Fibroblast of gingiva (primary cell): Measurements from ENCODE around the gene MT1H.
"Not testable (repeated sequence)": the region's sequence is repeated elsewhere in the genome, so short reads cannot be mapped to it uniquely, and the experiment has no call there.

Source experiments
- DNase-seq: peaks from one replicate; pipeline ENCODE4 v3.0.0-alpha.2; 2011; ENCODE audit warnings: low read depth

The MT1H gene

DNA sequence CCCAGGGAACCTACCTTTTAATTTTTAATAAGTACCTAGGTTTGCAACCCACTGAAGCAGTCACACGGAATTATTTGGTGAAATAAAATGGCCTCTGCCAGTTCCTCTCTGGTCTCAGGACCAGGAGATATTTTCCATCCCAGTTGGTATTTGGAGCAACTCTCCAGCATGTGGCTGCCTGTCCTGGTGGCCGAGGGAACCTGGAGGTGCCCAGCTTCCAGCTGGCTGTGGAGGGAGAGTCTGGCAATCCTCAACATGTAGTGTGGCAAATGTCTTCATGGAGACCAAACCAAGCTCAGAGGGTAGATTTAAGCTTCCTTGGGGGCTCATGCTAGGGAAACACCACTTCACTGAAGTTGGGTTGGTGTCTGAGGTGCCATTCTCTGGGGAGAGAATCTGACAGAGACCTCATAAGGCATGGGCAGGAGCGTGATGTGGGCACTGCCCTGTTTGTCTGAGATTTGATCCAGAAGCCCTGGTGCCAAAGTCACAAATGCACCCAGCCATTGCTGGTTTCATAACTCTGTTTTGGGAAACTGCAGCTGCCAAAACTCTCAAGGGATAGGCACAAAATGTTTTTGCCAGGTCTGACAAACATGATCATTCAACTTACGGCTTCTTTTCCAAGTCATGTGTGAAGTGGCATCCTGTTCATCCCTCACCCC lies 15.4 kb downstream of the MT1H start:
- peak; percentile 36 for DNase-seq

DNA sequence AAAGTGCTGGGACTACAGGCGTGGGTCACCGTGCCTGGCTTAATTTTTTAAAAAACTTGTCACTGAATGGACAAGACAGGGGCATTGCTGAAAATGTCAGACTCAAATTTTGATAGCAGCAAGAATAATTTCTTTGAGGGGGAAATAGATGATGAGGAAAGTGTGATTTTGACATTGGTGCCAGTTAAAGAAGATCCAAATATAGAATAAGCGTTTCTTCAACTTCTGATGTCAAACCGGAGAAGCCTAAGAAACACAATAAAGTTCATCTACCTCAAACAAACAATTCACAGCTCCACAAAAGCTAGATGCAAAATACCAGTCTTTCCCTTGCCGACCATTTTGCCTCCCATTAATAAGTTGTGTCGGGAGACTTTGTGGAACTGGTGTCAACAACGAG lies 17.1 kb downstream of the MT1H start:
- DNase-seq = no peak

DNA sequence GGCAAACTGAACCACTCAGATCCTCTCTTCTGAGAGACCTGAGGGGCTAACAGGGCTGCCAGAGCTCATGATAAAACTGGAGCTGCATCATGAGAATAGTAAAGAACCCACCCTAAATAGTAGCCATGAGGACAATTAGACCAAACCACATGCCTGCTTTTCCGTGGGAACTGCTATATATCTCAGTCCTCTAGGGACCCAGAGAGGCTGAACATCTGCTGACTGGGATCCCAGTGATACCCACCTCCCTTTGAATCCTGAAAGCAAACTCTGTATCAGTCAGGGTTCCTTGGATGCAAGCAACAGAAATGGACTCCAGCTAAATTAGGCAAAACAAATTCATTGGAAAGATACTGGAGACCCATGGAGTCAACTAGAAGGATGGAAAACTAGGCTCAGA lies 19.1 kb downstream of the MT1H start:
- DNase-seq = no peak

DNA sequence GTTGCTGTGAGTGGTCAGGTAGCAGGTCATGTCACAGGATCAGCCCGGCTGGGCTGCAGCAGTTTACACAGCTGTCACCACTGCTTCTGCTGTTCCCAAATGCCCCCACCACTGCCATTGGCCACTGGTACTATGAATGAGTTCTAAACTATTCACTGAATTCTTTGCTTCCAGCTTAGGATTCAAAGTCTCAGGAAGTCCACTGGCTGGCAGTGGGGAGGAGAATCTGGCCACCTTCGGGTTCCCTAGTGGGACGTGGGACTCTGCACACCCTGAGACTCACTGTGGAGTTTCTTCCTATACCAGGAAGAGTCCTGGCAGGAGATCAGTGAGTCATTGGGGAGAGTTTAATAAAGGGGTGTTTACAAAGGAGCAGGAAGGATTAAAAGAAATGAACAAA lies 19.6 kb downstream of the MT1H start:
- no peak for DNase-seq

DNA sequence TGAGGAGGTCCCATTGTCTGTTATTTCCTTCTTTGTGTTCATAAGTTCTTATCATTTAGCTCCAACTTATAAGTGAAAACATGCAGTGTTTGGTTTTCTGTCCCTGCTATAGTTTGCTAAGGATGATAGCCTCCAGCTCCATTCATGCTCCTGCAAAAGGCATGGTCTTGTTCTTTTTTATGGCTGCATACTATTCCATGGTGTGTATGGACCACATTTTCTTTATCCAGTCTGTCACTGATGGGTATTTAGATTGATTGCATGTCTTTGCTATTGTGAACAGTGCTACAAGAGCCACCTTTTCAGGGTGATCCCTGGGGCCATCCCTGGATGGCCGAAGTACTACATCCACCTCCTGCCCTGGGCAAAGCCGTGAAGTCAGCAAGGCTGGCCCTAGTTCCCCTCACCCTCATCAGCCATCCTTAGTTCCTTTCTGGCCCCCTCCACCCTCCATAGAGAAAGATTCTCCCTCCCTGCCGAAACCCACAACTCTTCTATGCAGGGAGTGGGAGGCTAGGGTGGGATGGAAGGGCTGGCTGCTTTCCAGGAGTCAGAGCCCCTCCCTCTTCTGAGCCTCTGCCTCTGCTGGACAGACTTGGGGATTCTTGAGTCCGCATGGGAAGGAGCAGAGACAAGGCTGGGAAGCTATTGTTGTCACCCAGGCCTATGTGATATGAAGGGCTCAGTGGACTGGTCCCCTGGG lies 21.0 kb downstream of the MT1H start:
- no peak for DNase-seq

DNA sequence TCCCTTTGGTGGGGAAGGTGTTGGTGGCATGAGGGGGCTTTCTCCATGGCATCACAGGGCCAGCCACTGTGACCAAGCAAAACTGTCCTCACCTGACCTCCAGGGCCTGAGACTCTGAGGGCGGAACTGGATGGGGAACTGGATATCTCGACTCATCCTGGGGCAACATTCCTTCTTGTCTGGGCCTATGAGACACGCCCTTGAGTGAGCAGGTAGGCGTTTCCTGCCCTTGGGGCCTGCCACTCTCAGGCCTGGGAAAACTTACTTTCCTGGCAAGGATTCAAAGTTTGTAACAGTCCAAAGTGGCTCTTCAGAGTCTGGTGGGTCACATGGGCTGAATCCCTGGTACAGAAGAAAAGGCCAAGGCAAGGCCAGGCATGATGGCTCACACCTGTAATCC lies 22.3 kb downstream of the MT1H start:
- DNase-seq = no peak

DNA sequence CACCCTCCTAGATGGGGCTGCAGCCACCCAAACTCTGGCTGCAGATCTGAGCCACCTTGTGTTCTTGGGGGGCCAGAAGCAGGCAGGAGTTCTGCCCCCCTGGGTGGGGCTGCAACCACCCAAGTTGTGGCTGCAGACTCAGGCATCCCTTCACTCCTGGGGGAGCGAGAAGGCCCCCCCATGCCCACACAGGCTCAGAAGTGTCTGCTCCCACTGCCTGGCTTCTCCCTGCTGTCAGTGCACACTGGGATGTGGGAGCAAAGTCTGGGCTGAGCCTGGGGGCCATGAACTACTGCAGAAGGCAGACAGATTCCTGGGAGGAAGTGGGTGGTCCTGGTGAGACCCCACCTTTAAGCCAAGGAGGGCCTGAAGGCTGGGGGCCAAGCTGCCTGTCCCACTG lies 25.6 kb downstream of the MT1H start:
- no peak for DNase-seq

DNA sequence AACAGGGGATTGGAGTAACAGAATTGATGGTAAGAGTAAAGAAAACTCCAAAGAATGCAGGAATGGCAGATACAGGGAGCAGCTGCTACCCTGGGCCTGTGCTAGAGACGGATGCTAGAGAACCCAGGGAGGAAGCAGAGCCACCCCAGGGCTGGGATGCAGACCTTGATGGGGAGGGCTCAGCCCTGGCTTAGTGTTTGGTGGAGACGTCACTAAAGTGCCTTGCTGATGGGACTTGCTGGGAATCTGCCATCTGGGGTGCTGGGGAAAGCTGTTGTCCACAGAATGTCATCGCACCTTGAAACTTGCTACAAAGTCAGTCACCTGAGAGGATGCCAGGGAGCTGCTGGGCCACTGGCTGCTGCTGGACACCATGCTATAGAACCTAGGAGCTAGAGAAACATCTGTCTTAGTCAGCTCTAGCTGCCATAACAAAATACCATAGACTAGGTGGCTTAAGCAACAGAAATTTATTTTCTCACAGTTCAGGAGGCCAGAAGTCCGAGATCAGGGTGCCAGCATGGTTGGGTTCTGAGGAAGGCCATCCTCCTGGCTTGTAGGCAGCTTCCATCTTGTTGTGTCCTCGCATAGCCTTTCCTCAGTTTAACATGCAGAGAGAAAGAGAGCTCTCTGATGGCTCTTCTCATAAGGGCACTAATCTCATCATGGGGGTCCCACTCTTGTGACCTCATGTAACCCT lies 28.0 kb downstream of the MT1H start:
- DNase-seq = no peak

DNA sequence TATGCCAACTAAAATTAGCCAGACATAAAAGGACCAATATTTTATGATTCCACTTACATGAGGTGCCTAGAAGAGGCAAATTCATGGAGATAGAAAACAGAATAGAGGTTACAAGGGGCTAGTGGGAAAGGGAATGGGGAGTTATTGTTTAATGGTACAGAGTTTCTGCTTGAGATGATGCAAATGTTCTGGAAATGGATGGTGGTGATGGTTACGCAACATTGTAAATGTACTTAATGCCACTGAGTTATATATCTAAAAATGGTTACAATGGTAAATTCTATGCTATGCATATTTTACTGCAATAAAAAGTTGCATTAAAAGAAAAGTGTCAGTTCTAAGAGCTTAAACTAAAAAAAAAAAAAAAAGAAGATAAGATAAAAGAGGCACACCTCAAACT lies 30.6 kb downstream of the MT1H start:
- peak; percentile 36 for DNase-seq

DNA sequence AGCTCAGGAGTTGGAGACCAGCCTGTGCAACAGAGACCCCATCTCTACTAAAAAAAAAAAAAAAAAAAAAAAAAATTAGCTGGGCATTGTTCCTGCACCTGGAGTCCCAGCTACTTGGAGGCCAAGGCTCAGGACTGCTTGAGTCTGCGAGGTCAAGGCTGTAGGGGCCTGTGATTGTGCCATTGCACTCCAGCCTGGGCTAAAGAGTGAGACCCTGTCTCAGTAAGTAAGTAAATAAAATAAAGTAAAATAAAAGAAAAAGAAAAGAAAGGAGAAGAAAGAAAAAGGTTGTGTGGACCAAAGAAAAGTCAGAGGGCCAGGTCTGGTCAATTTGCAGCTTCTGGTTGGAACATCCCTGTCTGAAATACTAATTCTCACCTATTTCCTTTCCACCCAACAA lies 31.0 kb downstream of the MT1H start:
- no peak for DNase-seq

DNA sequence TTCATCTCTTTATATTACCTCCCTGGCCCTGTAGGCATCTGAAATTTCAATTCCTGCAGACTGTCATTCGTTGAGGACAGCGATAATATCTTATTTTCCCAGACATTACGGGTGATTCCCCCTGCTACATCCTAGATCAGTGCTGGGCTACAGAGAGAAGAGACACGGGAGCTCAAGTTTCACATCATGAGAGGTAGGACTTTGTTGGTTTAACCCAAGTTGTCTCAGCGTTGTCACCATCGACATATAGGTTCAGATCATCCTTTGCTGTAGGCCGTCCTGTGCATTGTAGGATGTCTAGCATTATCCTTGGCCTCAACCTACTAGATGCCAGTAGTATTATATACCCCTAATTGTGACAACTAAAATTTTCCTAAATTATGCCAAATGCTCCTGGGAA lies 31.9 kb downstream of the MT1H start:
- DNase-seq = no peak

DNA sequence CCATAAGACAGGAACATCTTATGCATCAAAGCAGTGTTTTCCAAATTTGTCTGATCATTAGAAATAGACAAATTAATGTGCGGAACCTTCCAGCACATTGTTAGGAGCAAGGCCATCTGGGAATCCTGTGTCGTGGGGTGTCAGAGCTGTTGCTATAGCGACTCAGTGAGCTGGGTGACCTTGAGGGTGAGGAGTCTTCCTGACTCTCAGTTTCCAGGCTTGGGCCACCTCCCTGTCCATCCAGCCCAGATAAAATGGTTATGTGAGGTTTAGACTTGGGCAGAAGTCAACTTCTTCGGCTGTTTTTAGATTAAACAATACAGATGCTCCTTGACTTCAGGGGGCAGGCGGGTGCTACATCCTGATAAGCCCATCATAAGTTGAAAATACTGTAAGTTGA lies 33.2 kb downstream of the MT1H start:
- DNase-seq = no peak

DNA sequence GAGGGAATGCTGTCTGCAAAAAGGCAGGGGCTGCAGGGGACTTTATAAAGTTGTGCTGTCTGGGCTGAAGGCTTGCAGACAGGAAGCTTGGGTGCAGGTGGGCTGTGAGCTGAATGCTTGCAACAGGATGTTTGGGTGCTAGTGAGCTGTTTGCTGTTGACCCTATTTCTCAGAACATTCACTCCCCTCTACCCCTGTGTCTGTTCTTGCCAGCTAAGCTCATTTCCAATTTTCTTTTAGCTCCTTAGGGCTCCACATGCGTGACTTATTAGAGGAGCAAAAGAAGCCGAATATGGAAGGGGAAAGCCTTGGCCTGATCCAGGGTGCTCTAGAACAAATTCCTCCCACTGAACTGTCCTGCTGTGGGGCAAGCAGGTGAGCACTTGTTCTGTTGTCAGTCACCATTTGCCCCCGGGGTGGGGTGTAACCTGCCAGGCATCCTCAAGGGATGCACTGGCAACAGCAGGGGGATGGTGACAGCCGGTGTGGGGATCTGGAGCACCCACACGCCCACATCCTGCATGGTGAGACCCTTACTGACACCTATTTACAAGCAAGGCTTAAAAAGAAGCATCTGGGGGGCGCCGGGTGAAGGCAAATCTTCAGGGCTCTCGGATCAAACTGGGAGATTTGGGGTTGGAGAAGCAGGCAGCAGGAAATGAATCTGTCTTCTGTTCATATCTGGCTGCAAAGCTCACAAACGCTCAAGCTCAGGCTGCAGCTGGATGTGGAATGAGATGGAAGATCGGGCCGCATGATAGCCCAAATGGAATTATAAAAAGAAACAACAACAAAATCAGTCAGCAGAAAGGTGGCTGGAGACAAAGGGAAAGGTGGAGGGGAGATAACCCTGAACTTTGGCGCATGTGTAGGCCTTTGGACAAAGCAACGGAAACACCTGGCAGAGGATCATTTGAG lies 39.2 kb downstream of the MT1H start:
- DNase-seq = no peak

DNA sequence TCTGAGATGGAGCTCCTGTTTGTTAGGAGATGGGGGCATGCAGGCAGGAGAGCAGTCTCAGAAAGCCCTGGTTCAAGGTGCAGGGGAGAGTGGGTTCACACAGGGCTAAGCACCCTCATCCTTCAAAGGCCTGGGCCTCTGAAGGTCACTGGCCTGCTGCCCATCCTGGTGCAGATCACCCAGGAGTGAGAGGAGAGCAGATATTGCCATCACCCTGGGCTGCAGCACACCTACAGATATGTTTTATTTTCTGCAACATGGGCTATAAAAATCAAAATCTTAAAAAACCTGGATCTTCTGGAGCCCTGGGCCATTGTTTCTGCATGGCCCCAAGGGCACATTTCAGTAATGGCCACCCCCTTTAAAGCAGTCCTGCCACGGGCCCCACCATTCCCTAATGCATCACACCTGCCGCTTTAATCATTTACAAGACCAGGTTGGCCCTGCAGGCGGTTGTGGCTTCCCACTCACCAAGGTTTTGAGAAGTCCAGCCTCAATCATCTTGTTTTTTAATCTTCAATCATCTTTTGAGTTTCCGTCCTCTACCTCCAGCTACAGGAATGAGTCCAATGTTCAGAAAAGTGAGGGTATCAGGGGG lies 39.9 kb downstream of the MT1H start:
- DNase-seq = no peak

DNA sequence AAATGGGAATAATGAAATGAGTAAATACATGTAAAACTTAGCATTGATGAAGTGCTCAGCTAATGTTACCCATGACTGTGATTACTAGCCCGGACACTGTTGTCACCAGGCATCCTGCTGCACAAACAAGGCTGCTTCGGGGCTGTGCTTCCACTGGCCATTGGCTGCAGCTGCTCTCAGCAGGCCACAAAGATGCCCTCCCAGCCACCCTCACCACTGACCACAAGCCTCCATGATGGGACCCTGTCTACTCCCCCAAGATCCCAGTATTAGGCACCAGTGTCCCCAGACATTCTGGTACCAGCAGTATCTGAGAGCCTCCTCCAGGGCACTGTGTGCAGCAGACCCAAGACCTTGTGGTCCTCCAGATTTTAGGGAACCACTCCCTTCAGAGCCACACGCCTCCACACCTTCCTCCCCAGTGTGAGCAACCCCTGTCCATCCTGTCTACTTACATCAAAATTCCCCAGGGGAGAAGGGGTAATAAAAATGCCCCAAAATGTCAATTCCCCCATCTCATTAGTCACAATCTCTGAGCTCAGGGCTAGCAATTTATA lies 40.6 kb downstream of the MT1H start:
- no peak for DNase-seq

DNA sequence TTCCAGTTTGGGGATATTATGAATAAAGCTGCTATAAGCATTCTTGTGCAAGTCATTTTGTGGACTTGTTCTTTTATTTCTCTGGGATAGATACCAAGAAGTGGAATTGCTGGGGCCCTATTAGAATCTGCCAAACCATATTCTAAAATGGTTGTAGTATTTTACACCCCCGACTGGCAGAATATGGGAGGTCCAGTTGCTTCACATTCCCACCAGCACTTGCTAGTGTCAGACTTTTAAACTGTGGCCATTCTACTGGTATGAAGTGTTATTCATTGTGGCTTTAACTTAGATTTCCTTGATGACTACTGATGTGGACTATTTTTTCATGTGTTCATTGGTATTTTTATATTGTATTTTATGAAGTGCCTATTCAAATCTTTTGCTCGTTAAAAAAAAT lies 42.2 kb downstream of the MT1H start:
- DNase-seq = no peak

DNA sequence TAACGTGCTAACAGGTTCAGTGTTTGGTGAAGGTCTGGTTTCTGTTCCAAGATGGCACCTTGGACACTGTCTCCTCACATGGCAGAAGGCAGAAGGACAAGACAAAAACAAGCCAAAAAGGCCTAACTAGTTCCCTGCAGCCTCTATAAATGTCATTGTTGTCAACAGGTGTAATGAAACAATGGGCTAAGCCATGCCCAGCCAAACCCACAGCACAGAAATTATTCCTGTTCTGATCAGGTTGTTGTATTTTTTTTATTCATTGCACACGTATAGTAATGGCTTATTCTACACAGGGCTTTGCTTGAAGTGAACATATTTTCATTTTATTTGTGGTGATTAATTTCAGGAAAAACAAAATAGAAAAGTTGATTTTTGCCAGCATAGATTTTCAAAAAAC lies 44.2 kb downstream of the MT1H start:
- no peak for DNase-seq

DNA sequence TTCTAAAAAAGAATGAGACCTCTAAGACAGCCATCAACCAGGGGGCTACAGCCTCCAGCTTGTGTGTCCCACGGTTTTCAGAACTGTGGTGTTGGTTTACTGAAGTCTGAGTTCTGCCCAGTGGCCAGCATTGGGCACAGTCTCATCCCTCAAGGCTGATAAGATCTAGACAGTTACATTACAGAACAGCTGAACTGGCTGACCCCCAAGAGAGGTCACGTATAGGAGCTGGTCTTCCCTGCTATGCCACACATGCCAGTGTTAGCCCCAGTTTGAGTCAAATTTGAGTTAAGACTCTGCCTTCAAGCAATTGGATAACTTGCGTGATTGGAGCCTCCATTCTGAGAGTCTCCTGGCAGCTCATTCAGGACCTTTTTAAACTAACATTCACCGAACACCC lies 45.5 kb downstream of the MT1H start:
- DNase-seq = no peak

DNA sequence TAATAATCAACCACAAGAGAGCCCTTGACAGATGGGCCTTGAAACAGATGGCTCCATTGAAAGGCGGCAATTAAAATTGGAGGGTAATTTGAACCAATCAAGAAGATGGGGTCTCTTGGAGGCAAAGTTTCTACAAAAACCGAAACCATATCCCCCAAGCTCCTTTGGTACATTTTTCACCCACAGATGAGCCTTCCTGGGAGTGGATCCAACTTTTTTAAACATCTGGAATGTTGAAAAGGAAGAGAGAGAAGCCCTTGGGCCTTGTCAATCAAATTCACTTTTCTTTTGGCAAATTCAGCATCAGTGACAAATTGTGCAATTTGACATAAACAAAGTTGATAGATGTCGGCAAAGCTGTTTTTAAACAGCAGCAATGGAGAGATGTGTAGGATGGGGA lies 47.1 kb downstream of the MT1H start:
- DNase-seq = no peak

DNA sequence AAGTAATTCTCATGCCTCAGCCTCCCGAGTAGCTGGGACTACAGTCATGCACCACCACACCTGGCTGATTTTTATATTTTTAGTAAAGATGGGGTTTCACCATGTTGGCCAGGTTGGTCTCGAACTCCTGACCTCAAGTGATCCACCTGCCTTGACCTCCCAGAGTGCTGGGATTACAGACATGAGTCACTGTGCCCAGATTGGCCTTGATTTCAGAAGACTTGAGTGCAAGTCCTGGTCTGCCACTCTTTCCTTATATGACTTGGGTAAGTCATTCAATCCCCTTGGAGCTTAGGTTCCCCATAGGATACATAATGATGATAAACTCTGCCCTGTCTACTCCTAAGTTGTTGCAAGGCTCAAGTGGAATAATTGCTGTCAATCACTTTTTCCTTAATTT lies 47.9 kb downstream of the MT1H start:
- DNase-seq = not testable (repeated sequence)
